Type B pancreatic cell (in vitro differentiated cells): Measurements from ENCODE around the gene TOX4. TPM values are rescaled to one million over a fixed set of nuclear protein-coding genes. Genes with fewer than 3 reads are reported as not detected.

Experiments
- DNase-seq: peaks from one replicate; pipeline ENCODE4 v3.0.0; 2021; ENCODE audit warnings: mixed read lengths; ENCODE audit not compliant: unreplicated experiment; ENCODE audit errors: extremely low spot score
- H3K27ac Mint-ChIP-seq: 2 replicates; pipeline ENCODE4 v1.8.0; 2021; ENCODE audit warnings: mild to moderate bottlenecking, mixed read lengths
- H3K27me3 Mint-ChIP-seq: 2 replicates; pipeline ENCODE4 v1.8.0; 2021; ENCODE audit warnings: mixed read lengths
- H3K36me3 Mint-ChIP-seq: 2 replicates; pipeline ENCODE4 v1.8.0; 2021; ENCODE audit warnings: mixed read lengths
- H3K4me1 Mint-ChIP-seq: one replicate; pipeline ENCODE4 v1.8.0; 2021; ENCODE audit warnings: mixed read lengths; ENCODE audit not compliant: unreplicated experiment
- H3K4me3 Mint-ChIP-seq: 2 replicates; pipeline ENCODE4 v1.8.0; 2021; ENCODE audit warnings: mild to moderate bottlenecking, mixed read lengths
- H3K9me3 Mint-ChIP-seq: 2 replicates; pipeline ENCODE4 v1.8.0; 2021; ENCODE audit warnings: mixed read lengths
- total RNA-seq: library from RNA; stranded (reverse); gene quantifications from 2 replicates; pipeline ENCODE4 v1.2.1, GENCODE V29; 2021; ENCODE audit warnings: low replicate concordance
- TF ChIP-seq, protein P1 (sequence below): fragments of 200-600 bp; sonication (generic); conservative IDR thresholded peaks from 2 replicates; pipeline ENCODE4 v1.5.0; 2021; ENCODE audit warnings: antibody characterized with exemption, mild to moderate bottlenecking

TOX4 gene
- total RNA-seq, 1 donor from 2014 or later: 75.4 TPM

DNA sequence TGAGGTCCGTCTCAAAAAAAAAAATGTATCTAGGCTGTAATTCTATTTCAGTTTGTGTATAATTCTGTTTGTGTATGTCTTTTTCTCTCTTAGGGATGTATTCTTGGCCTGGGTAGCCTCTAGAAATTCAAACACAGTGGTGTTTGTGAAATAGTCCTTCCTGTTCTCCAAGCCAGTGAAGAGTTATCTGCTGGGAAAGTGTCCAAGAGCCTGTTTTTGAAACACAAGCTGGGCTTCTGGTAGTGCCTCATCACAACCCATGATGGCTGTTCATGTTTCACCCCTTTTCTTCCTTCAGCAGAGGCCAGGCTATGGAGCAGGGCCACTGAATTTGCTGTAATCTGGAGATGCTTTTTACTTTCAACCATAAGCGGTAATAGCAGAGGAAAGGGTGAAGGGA is 19.5 kb downstream of the TOX4 start:
- H3K36me3 Mint-ChIP-seq: peaks cover 39% of the 10 kb centered on the region

DNA sequence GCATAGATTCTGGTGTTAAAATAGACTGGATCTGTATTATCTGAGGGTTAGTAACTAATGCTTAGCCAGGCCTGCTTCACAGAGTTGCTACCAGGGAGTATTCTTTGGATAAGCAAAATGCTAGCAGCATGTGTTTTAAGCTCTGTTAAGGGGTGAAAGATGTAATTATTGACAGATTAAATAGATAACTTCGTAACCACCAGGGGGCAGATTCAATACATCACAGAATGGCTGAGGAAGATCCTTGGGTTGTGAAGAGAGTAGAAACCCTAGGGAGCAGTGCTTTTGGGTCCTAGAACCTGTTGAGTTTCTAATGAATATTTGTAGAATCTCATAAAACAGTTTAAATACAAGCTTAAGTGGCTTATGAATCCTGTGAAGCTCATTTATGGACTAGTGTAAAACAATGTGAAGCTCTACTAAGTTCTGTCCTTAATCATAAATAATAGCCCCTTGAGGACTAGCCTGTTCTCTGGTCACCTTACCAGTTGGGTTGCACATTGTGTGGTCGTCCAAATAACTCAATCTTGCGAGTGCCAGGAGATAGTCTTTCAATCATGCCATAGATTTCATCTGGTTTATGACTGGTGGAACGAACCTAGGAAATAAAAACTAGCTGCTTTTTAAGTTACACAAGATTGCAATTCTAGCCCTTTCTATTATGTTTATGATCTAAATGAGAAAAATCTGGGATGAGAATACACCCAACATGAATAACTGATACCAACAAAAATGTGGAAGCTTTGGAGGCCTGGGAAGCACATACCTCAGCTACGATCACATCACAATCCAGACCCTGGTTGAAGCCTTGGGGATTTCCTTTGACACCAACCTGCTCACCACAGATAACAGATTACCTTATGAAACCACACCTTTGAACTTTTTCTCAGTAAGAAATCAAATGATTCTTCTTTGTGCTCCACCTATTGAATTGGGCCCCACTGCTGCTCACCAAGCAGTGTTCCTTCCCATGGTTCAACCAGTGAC is 21.8 kb downstream of the TOX4 start:
- H3K4me3 Mint-ChIP-seq: no peak overlapping the region
- TF ChIP-seq, protein P1, sequence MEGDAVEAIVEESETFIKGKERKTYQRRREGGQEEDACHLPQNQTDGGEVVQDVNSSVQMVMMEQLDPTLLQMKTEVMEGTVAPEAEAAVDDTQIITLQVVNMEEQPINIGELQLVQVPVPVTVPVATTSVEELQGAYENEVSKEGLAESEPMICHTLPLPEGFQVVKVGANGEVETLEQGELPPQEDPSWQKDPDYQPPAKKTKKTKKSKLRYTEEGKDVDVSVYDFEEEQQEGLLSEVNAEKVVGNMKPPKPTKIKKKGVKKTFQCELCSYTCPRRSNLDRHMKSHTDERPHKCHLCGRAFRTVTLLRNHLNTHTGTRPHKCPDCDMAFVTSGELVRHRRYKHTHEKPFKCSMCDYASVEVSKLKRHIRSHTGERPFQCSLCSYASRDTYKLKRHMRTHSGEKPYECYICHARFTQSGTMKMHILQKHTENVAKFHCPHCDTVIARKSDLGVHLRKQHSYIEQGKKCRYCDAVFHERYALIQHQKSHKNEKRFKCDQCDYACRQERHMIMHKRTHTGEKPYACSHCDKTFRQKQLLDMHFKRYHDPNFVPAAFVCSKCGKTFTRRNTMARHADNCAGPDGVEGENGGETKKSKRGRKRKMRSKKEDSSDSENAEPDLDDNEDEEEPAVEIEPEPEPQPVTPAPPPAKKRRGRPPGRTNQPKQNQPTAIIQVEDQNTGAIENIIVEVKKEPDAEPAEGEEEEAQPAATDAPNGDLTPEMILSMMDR: peak; percentile 80
- H3K36me3 Mint-ChIP-seq: peaks cover 38% of the 10 kb centered on the region
- no peaks in the 10 kb centered on the region for H3K9me3 Mint-ChIP-seq
- no peaks in the 10 kb centered on the region for H3K4me1 Mint-ChIP-seq
- no peak for DNase-seq
- no peaks in the 10 kb centered on the region for H3K27me3 Mint-ChIP-seq
- H3K27ac Mint-ChIP-seq: no peak overlapping the region

More for the DNA sequence above, 19.5 kb downstream of the TOX4 start:
- DNase-seq: no peak
- Mint-ChIP-seq H3K27me3 (no peaks in the 10 kb centered on the region), H3K4me3 (no peak overlapping the region), H3K9me3 (no peaks in the 10 kb centered on the region), H3K27ac (no peak overlapping the region), H3K4me1 (no peaks in the 10 kb centered on the region)
- TF ChIP-seq, protein P1: no peak

DNA sequence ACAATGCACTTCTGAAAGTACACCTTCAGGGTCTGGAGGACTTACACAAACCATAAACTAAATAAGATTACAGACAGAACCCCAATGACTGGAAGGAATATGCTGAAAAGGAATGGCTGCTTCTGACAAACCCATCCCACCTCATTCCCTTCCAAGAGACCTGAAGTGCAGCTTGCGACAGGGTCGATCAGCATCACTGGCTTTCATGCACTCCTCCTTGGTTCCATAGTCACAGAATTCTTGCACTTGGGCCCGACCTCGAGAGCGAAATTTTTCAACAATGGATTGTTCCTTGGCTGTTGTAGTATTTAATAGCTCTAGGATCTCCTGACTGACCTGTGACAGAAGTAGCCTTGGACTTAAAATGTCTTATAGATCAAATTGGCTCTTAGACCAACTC is 24.6 kb downstream of the TOX4 start:
- Mint-ChIP-seq H3K36me3 (peaks cover 29% of the 10 kb centered on the region), H3K27me3 (no peaks in the 10 kb centered on the region), H3K9me3 (no peaks in the 10 kb centered on the region), H3K4me1 (no peaks in the 10 kb centered on the region), H3K4me3 (no peak overlapping the region), H3K27ac (no peak overlapping the region)
- DNase-seq: no peak
- TF ChIP-seq, protein P1: no peak

DNA sequence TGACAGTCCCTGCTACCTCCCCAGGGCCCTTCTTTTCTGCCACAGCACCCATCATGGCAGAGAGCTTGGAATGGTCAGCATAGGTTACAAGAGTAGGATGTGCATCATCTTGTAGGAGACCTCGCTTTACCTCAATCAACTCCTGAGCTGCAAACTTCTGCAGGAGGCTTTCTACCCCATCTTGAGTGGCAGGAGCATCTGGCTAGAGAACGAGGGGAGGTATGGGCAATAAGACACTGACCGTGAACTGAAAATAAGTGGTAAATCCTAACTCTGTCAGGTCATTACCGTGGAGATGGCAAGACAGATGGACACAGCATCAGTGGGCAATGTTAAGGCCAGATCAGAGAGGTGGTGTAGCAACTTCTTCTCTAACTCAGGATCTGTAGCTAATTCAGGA is 26.4 kb downstream of the TOX4 start:
- H3K36me3 Mint-ChIP-seq: peaks cover 30% of the 10 kb centered on the region
- TF ChIP-seq, protein P1: no peak

DNA sequence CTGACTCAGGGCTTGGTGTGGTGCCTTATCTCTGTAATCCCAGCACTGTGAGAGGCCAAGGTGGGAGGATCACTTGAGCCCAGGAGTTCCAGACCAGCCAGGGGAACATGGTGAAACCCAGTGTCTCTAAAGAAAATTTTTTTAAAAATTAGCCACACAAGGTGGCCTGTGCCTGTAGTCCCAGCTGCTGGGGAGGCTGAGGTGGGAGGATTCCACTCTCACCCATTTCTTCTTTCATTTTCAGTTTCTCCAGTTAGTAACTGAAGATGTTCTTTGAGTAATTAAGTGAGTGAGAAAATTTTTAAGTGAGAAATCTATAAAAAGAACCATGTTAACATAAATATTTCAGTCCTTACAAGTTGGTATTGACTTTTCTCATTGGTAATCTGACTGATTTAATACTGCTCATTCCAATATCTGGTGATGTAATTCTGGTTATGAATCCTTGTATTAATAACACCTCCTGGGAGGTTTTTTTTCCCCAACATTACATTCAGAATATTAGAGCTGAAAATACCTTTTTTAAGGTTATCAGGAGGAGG is 28.1 kb downstream of the TOX4 start:
- peaks cover 21% of the 10 kb centered on the region for H3K36me3 Mint-ChIP-seq
- no peaks in the 10 kb centered on the region for H3K9me3 Mint-ChIP-seq
- no peak overlapping the region for H3K27ac Mint-ChIP-seq
- TF ChIP-seq, protein P1: no peak
- no peaks in the 10 kb centered on the region for H3K27me3 Mint-ChIP-seq
- peaks cover 5% of the 10 kb centered on the region for H3K4me1 Mint-ChIP-seq
- no peak for DNase-seq
- H3K4me3 Mint-ChIP-seq: no peak overlapping the region

More for the DNA sequence above, 26.4 kb downstream of the TOX4 start:
- Mint-ChIP-seq H3K4me3 (no peak overlapping the region), H3K27me3 (no peaks in the 10 kb centered on the region), H3K4me1 (no peaks in the 10 kb centered on the region), H3K27ac (no peak overlapping the region), H3K9me3 (no peaks in the 10 kb centered on the region)
- DNase-seq: no peak
